ENCODE measurements around the gene PRDM15. TPM values are rescaled to one million over a fixed set of nuclear protein-coding genes. Genes with fewer than 3 reads are reported as not detected.

The PRDM15 gene
- total RNA-seq, 1 donor from 2014 or later = 16.2 TPM

GRCh38 chr21:41907496-41908258 is 28.5 kb upstream of the PRDM15 start:
- DNase-seq (ENCODE audit: low spot score, unreplicated experiment) = no peak
- no peak for TF ChIP-seq CTCF (IDR thresholded peaks at IDR 0.05; ENCODE audit: unreplicated experiment)
- Mint-ChIP-seq H3K36me3 (ENCODE audit: insufficient read depth) (peaks cover 19% of the 10 kb centered on the region), H3K27me3 (no peaks in the 10 kb centered on the region), H3K9me3 (ENCODE audit: low read depth) (no peaks in the 10 kb centered on the region), H3K4me3 (ENCODE audit: low read depth) (no peak overlapping the region), H3K4me1 (ENCODE audit: low read depth) (no peaks in the 10 kb centered on the region), H3K27ac (no peak overlapping the region)

GRCh38 chr21:41906770-41907169 is 27.6 kb upstream of the PRDM15 start:
- no peaks in the 10 kb centered on the region for H3K27me3 Mint-ChIP-seq
- no peaks in the 10 kb centered on the region for H3K4me1 Mint-ChIP-seq (ENCODE audit: low read depth)
- no peak overlapping the region for H3K27ac Mint-ChIP-seq
- H3K36me3 Mint-ChIP-seq (ENCODE audit: insufficient read depth) = peaks cover 21% of the 10 kb centered on the region
- TF ChIP-seq CTCF (IDR thresholded peaks at IDR 0.05; ENCODE audit: unreplicated experiment) = no peak
- H3K9me3 Mint-ChIP-seq (ENCODE audit: low read depth) = no peaks in the 10 kb centered on the region
- no peak overlapping the region for H3K4me3 Mint-ChIP-seq (ENCODE audit: low read depth)
- no peak for DNase-seq (ENCODE audit: low spot score, unreplicated experiment)

DNA sequence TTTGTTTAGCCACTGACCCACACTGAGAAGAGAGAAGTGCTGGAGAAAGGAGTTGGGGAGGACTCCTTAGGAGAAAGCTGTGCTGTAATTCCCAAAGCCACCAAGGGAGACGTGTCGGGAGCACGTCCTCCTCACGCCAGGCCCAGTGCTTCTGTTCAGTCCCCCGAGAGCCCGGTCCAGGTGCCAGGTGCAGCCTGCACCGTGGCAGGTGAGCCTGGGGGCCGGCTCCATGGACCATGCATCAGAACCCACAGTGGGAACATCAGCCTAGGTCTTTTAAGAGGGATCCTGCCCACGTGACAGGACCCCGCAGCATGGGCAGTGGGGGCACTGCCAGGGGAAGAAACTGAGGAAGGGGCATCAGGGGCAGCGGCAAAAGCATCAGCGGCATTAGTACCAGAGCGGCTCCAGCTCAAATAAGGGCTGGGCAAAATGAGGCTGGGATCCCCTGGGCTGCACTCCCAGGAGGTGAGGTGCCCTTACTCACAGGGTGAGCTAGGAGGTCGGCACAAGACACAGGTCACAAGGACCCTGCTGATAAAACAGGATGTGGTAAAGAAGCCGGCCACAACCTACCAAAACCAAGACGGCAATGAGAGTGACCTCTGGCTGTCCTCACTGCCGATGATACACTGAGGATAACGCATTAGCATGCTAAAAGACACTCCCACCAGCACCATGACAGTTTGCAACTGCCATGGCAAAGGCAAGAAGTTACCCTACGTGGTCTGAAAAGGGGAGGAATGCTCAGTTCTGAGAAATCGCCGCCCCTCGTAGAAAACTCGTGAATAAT is 24.6 kb upstream of the PRDM15 start:
- DNase-seq (ENCODE audit: low spot score, unreplicated experiment) = no peak
- TF ChIP-seq CTCF (IDR thresholded peaks at IDR 0.05; ENCODE audit: unreplicated experiment) = no peak
- Mint-ChIP-seq H3K36me3 (ENCODE audit: insufficient read depth) (peaks cover 25% of the 10 kb centered on the region), H3K9me3 (ENCODE audit: low read depth) (no peaks in the 10 kb centered on the region), H3K27ac (no peak overlapping the region), H3K4me3 (ENCODE audit: low read depth) (no peak overlapping the region), H3K27me3 (no peaks in the 10 kb centered on the region), H3K4me1 (ENCODE audit: low read depth) (no peaks in the 10 kb centered on the region)

DNA sequence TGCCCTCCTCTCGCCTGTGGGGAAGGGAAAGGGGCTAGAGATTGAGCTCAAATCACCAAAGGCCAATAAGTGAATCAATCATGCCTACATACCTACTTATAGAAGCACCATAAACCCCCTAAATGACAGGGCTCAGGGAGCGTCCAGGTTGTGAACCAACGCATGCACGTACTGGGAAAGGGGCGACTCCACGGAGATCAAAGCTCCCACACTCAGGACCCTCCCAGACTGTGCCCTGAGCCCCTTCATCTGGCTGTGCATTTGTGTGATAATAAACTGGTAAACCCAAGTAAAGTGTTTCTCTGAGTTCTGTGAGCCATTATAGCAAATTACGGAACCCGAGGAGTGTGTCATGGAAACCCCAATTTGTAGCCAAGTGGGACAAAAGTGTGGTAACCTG is 23.8 kb upstream of the PRDM15 start:
- H3K9me3 Mint-ChIP-seq (ENCODE audit: low read depth) = no peaks in the 10 kb centered on the region
- H3K27ac Mint-ChIP-seq = no peak overlapping the region
- peaks cover 25% of the 10 kb centered on the region for H3K36me3 Mint-ChIP-seq (ENCODE audit: insufficient read depth)
- H3K4me3 Mint-ChIP-seq (ENCODE audit: low read depth) = no peak overlapping the region
- H3K27me3 Mint-ChIP-seq = no peaks in the 10 kb centered on the region
- H3K4me1 Mint-ChIP-seq (ENCODE audit: low read depth) = no peaks in the 10 kb centered on the region
- no peak for DNase-seq (ENCODE audit: low spot score, unreplicated experiment)
- TF ChIP-seq CTCF (IDR thresholded peaks at IDR 0.05; ENCODE audit: unreplicated experiment) = no peak

DNA sequence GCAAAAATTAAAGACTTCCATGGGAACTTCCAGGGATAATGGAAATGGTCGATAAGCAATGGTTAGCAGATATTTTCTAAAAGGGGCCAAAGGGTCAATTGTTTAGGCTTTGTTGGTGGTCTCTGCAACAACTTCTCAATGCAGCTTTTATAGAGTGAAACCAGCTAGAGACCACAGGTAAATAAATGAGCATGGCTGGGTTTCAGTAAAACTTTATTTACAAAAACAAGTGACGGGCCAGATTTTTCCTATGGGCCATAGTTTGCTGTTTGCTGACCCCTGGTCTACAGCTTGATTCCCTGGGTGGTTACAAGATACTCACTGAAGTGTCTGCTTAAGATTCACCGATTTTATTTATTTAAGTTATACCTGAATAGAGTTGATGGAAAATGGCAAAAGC is 22.6 kb upstream of the PRDM15 start:
- Mint-ChIP-seq H3K27ac (no peak overlapping the region), H3K4me1 (ENCODE audit: low read depth) (peaks cover 4% of the 10 kb centered on the region), H3K4me3 (ENCODE audit: low read depth) (no peak overlapping the region), H3K27me3 (no peaks in the 10 kb centered on the region), H3K9me3 (ENCODE audit: low read depth) (no peaks in the 10 kb centered on the region), H3K36me3 (ENCODE audit: insufficient read depth) (peaks cover 22% of the 10 kb centered on the region)
- TF ChIP-seq CTCF (IDR thresholded peaks at IDR 0.05; ENCODE audit: unreplicated experiment) = no peak
- DNase-seq (ENCODE audit: low spot score, unreplicated experiment) = no peak

Data from progenitor cell of endocrine pancreas (in vitro differentiated cells).